Daoy (cell line): ENCODE measurements around the gene SH2B3. TPM values are rescaled to one million over a fixed set of nuclear protein-coding genes. Genes with fewer than 3 reads are reported as not detected.
"Not testable (repeated sequence)": the region's sequence is repeated elsewhere in the genome, so short reads cannot be mapped to it uniquely, and the experiment has no call there.

Source experiments
- DNase-seq: peaks from one replicate; pipeline ENCODE4 v3.0.0-alpha.2; 2015; ENCODE audit warnings: low read depth
- total RNA-seq: library from RNA; depleted of rRNA; stranded (reverse); fragments of >200 nt; shearing (Covaris generic); gene quantifications from 2 replicates; pipeline ENCODE4 v1.2.3, GENCODE V29; 2014

Gene SH2B3
- total RNA-seq, 1 experiment from 2014 or later = 28.7 TPM

DNA sequence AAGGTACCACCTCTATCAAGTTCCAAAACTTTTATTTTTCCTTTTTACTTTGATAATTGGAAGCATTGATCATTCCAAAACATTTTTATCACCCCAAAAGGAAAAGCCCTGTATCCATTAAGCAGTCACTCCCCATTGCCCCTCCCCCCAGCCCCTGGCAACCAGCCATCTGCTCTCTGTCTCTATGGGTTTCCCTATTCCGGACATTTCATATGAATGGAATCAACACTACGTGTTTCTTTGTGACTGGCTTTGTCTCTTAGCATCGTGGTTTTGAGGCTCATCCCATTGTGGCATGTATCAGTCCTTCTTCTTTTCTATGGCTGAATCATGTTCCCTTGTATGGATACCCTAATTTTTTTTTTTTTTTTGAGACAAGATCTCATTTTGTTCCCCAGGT is 18.8 kb upstream of the SH2B3 start:
- DNase-seq = no peak

DNA sequence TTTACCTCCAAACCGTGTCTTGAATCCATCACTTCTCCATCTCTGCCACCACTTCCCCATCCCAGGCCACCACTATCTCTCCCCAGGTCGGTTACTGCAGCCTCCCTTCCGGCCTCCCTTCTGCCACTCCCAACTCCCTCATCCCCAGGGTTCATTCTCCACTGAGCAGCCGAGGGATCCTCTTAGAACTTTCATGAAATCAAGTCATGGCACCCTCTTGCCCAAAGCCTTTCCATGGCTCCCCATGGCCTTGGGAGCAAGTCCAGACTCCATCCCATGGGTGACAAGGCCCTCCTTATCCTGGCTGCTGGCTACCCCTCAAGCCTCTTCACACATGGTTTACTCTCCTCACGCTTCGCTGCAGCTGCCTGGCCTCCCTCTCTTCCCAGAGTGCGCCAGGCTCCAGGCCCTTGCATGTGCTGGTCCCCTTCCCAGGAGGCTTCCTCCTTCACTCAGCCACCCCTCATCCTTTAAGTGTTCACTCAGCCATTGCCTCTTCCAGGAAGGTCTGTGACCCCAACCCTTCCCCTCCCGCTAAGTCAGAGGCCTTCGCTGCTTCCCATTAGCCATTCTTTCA is 17.9 kb upstream of the SH2B3 start:
- no peak for DNase-seq

DNA sequence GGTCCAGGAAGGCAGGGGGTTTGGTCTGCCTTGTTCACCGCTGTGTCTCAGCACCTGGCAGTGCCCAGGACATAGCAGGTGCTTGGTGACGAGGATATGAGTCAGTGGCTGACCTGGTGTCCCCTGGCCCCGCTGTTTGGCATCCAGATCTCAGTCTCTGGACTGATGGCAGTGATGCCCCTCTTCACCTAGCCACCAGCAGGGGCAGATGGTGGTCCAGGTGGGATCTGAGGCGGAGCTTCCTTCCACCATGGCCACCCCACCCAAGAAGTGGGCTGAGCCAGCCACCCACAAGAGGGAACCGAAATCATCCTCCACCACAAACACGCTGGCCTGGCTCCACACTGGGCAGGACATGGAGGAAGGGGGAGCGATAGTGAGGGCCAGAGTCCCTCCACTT is 16.1 kb upstream of the SH2B3 start:
- no peak for DNase-seq

DNA sequence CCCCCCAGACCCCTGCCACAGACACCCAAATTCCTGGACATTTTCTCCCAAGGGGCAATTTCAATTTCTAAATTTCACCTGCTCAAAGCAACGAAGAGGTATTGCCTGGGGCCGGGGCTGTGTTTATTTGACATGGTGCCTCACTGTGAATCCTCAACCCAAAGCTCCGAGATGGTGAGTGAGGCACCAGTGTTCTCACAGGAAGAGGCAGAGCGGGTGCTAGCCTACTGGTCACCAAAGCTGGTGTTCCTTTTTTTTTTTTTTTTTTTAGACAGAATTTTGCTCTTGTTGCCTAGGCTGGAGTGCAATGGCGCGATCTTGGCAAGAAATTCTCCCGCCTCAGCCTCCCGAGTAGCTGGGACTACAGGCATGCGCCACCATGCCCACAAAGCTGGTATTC is 14.8 kb upstream of the SH2B3 start:
- DNase-seq = no peak

DNA sequence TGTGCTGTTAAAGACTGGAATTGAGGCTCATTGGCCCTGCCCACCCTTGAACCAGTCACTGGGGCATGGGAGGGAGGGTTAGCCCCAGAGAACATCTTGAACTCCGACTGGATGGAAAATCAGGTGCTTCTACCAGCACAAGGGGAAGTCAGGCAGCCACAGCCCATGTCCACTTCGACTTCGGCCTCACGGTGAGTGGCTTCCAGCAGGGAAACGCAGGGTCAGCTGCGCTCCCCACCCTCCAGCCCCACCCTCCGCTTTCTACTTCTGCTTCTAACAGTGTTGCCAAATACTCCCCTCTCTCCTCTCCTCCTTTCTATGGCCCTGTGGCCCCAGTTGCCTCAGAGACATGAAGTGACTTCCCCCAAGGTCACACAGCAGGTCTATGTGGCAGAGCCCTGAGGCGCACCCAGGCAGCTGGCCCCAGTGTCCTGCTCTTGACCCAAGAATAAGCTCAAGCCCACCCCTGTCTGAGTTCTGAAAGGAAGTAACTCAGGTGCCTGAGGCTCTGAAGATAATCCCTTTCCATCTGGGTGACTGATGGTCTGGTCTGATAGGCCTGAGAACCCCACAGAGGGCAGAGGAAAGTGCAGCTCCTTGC is 11.9 kb upstream of the SH2B3 start:
- no peak for DNase-seq

DNA sequence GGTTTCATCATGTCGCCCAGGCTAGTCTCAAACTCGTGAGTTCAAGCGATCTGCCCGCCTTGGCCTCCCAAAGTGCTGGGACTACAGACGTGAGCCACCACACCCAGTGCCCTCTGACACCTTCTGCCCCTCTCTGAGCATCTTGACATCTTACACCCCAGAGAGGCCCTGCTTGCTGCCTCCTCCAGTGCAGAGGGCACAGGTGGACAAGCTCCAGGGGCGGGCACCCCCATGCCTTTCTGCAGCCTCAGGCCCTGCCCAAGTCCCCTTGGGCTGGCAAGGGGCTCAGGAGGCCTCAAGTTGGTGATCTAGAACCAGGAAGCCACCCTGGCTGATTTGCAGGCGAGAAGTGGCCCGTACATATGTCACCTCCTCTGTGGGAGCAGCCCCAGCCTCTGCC is 11.2 kb upstream of the SH2B3 start:
- DNase-seq = no peak

DNA sequence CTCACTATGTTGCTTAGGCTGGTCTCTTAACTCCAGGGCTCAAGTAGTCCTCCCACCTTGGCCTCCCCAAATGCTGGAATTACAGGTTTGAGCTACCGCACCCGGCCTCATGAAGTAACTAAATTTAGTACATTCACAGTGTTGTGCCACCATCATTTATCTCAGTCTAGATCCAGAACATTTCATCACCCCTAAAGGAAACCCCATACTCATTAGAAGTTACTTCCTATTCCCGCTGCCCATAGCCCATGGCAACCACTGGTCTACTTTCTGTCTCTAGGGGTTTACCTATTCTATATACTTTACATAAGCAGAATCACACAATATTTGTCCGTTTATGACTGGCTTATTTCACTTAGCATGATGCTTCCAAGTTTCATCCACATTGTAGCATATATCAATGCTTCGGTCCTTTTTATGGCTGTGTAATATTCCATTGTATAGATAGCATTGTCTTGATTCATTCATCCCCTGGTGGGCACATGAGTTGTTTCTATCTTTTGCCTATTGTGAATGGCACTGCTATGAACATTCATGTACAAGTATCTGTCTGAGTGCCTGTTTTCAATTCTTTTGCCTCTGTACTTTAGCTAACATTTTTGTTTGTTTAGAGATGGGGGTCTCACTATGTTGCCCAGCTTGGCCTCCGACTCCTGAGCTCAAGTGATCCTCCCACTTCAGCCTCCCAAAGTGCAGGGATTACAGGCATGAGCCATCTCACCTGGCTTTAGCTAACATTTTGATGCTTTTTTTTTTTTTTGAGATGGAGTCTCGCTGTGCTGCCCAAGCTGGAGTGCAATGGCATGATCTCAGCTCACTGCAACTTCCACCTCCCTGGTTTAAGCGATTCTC is 10.2 kb upstream of the SH2B3 start:
- no peak for DNase-seq

DNA sequence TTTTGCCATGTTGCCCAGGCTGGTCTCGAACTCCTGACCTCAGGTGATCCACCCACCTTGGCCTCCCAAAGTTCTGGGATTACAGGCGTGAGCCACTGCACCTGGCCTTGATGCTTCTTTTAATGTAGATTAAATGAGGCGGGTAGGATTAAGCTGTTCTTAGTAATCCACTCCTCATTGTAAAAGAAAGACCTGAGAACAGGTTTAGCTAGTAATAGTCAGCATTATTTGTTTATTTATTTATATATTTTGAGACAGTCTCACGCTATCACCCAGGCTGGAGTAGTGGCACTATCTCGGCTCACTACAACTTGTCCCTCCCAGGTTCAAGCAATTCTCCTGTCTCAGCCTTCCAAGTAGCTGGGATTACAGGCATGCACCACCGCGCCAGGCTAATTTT is 9.5 kb upstream of the SH2B3 start:
- DNase-seq = not testable (repeated sequence)

DNA sequence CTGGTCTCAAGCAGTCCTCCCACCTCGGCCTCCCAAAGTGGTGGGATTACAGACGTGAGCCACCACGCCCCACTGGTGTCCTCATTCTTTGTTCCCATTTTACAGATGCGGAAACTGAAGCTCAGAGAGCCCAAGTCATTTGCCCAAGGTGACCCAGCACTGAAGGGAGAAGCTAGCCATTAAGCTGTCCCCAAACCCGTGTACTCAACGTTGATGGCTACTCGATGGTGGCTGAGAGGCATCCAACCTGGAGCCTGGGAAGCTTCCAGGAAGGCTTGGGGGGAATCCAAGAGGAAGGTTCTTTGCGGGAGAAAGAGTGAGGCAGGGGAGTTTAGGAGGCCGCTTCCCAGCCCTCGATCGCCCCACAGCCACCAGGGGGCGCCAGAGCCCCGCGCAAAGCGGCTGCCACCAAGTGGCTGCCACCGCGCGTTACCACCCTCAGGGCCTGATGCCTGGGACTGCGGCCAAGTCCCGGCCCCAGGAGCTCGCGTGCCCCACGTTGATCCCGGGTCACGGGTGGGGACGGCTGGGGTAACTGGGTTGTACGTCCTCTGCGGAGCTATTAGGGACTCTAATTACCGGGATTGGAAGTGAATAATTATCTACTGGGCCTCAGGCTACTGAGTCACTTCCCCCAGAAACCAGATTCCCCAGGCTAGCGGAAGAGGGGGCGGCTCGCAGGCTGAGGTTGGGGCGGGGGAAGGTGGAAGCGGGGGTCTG is 8.8 kb upstream of the SH2B3 start:
- peak; percentile 90 for DNase-seq

DNA sequence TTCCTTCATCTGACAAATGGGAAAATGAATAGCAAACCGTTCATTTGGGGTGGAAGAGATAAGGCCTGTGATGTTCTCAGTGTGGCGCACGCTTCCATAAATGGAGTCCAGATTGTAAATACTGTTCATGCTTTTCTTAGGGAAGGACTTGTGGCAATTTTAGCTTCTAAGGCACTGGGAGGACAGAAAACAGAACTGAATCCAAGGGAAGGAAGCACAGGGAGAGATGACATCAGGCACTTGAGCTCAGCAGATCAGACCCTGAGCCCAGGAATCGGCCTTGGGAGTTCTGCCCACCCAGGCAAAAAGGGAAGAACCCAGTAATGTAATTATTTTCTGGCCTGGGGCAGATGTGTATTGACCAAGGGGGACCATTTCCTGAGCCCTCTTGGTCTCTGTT is 7.2 kb upstream of the SH2B3 start:
- no peak for DNase-seq

DNA sequence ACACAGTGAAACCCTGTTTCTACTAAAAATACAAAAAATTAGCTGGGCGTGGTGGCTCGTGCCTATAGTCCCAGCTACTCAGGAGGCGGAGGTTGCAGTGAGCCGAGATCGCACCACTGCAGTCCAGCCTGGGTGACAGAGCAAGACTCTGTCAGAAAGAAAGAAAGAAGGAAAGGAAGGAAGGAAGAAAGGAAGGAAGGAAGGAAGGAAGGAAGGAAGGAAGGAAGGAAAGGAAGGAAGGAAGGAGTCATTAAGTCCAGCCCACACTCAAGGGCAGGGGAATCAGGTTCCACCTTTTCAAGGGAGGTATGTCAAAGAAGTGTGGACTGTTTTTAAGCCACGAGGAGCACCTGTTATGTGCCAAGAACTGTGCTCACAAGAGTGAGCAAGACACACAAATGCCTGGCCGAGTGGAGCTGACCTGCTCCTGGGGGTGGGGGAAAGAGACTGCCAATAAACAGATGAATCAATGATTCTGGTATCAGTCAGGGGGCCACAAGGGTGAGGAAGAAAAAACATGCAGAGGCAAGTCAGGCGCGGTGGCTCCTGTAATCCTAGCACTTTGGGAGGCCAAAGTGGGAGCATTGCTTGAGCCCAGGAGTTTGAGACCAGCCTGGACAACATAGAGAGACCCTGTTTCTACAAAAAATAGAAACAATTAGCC is 5.8 kb upstream of the SH2B3 start:
- DNase-seq = not testable (repeated sequence)

DNA sequence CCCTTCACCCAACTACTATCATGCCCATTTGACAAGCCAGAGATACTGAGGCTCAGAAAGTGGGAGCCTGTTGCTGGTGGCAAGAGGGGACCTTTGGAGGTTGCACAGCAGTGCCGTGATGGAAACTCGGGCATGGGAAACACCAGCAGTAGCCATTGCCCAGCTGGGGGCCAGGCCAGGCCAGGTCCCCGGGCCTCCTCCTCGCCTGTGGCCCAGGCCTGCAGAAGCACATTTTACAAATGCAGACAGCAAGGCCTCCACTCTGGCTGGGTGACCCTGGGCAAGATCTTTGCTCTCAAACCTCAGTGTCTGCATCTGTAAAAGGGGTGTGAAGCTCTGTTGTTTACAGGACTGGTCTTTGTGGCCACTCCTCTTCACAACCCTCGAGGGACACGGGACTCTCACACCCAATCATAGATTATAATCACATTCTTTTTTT is 4.5 kb upstream of the SH2B3 start:
- no peak for DNase-seq

DNA sequence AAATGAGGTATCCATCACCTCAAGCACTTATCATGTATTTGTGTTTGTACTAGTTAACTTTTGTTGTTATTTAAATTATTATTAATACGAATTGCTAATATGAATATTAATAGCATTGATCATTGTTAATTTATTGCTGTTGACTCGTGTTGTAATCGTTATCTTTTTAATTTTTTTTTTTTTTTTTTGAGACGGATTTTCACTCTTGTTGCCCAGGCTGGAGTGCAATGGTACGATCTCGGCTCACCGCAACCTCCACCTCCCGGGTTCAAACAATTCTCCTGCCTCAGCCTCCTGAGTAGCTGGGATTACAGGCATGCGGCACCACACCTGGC is 3.3 kb upstream of the SH2B3 start:
- DNase-seq = not testable (repeated sequence)

DNA sequence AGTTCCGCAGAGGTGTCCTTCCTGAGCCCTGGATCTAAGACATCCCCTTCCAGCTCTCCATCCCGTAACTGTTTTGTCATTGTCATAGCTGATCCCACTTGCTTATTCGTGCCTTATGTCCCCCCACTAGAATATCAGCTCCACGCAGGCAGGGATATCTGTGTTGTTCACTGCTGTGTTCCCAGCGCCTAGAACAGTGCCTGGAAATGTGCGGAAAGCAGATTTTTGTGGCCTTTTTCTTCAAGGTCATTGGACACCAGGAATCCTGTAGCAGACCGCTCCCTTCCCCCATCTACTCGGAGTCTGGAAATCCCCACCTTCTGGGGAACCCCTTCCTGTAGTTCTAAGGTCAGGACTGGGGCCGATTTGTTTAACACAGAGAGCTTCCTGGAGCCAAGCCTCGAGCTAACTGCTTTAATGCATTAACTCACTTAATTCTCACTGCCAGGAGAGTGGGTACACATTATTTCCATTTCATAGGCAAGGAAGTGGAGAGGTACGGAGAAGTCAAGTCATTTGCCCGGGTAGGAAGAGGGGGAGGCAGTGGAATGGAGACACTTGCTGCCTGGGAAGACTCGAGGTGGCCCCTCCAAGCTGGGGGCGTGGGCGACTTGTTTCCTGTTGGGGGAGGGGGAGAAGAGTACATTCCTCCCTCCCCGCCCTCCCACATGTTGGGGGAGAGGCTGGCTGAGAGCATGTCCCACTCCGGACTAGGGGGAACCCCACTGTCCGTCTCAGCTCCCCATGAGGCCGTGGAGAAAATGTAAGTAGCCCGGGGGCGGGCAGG is 1.2 kb upstream of the SH2B3 start:
- DNase-seq = peak; percentile 70

DNA sequence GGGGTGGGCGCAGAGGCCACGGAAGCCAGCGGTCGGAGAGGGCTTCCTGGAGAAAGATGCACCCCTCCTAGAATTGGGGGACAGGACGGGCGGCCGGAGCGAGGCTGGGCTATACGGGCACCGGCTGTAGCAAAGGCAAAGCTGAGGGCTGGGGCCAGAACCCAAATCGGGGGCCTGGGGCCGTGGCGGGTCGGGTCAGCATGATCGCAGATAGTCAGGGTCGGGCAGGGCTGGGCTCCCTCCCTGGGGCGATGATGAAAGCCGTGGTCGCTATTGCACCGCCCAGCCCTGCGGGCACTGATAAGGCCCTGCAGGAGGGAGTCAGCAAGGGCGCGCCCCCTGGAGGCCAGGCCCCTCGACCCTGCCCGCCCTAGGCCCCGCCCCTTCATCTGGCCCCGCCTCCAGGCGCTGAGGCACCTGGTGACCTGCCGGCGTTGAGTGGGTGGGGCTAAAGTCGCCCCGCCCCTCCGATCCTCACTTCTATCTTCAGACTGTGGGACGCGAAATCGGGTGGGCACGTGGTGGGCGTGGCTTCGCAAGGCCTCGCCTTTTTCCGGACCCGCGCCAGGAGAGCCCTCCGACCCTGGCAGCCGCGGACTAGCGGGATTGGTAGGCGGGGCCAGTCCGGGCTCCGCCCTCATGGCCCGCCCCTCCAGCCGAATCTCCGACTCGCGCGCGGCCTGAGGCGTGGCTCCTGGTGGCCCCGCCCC is 419 bp upstream of the SH2B3 start:
- peak; percentile 98 for DNase-seq

DNA sequence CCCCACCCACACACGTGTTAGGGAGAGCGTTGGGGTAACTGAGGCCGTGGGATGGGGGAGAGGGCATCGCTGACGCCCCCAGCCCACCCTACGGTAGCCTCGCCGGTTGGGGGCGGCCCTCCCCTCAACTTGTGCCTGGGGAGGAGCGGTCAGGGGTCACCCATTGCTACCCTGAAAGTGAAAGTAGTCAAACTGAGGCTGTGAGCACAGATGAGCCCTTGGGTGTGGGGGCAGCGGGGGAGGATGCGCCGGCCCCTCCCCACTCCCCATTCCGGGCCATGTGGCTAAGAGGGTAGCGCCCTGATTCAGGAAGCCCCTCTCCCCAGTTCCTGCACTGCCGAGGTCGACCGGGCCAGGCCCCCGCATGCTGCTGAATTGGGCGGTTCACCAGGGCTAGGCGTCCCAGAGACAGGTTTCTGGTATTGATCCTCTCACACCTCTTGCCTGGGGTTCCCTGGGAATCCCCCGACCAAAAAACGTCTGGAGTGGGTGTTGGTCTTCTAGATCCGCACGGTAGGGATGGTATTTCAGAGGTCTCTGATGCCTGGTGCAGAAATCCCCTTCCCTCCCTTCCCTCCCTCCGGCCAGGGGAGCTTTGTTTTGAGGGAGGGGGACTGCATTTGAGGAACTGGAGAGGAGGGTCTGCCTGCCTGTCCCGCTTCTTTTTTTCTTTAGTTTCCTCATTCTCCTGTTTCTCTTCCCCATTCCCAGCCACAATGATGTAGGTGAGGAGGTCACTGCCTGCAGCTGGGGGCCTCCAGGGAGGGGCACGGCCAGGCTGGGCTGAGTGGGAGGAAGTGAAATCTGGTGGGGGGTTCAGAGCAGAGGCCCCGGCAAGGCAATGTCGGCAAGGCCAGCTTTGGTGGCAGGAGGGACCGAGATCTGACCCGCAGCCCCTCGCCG is 1.0 kb downstream of the SH2B3 start:
- DNase-seq = no peak

DNA sequence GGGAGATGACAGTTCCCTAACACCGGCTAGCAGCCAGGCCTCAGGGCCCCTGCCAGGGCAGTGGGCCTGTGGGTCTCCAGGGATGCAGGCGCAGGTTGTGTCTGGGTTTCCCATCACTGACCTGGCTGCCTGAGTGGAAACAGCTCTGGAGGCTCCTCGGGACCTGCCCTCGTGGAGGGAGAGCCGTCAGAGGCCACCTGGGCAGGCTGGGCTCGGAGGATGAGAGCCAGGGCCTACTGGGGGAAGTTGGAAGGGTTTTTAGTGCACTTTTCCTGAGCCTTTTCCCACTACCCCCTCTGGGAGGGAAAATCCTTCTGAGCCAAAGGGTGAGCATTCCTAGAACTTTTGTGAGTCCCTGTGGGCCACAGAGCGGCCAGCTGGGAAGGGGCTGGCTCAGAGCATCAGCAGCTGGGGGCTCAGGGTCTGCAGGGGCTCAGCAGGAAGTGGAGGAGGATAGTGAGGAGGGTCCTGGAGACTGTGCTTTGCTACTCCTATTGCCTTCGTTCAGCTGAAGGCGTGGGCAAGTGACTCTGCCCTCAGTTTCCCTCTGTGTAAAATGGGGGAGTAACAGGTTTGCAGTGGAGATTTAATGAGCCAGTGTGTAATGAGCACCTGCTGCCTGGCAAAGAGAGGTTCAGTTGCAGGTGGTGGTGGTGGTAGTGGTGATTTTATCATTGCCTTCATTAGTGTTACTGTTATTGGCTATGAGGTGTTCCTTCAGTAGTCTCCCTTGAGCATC is 1.8 kb downstream of the SH2B3 start:
- DNase-seq = no peak

DNA sequence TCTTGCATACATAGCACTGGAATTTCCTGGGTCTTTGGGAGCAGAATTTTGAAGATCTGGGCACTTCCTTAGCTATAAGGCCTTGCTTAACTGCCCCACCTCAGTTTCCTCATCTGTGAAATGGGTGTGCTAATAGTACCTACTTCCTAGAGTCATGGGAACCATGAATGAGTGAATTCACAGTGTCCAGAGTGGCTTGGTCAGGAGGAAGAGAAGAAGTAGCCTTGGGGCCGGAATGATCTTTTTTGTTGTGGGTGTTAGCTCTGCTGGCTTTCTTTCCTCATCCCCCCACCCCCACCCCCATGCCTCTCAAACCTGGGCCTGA is 2.4 kb downstream of the SH2B3 start:
- no peak for DNase-seq
